Measurements from ENCODE around the gene SPSB2. TPM values are rescaled to one million over a fixed set of nuclear protein-coding genes. Genes with fewer than 3 reads are reported as not detected.
"Not testable (repeated sequence)": the region's sequence is repeated elsewhere in the genome, so short reads cannot be mapped to it uniquely, and the experiment has no call there.

The SPSB2 gene
- total RNA-seq, 3 donors from 2014 or later = 9.0 to 13.4 (median 12.7) TPM

GRCh38 chr12:6890789-6891645 lies 17.9 kb upstream of the SPSB2 start:
- Histone ChIP-seq H3K4me3 (peak overlapping the region; percentile 44 to 69 (median 62)), H3K9me3 (no peaks in the 10 kb centered on the region), H3K27me3 (no peaks in the 10 kb centered on the region), H3K27ac (peak overlapping the region; percentile 93 to 94), H3K4me1 (peaks cover 0 to 3% of the 10 kb centered on the region in 2 donors), H3K36me3 (no peaks in the 10 kb centered on the region)
- DNase-seq (ENCODE audit: low spot score in 2 of 2) = peak; percentile 96 to 98
- peak; percentile 75 to 92 (median 86) for TF ChIP-seq POLR2AphosphoS5 (IDR thresholded peaks at IDR 0.05)
- TF ChIP-seq POLR2A (IDR thresholded peaks at IDR 0.05) = peak; percentile 43
- peak; percentile 69 to 93 (median 74) for TF ChIP-seq CTCF (IDR thresholded peaks at IDR 0.05)
- intact Hi-C loops (cut with DNase I; ENCODE audit: low total_unique reads) = loop anchor here (2.0 kb wide), 1 partner anchor 56 kb away; no protein-coding TSS in a partner anchor

GRCh38 chr12:6889775-6890573 lies 16.9 kb upstream of the SPSB2 start:
- not testable (repeated sequence) for H3K36me3 ChIP-seq; H3K4me3 ChIP-seq; H3K9me3 ChIP-seq; H3K27me3 ChIP-seq; H3K4me1 ChIP-seq; DNase-seq (ENCODE audit: low spot score in 2 of 2)
- peak overlapping the region; percentile 93 to 94 for H3K27ac ChIP-seq
- intact Hi-C loops (cut with DNase I; ENCODE audit: low total_unique reads) = loop anchor here (2.0 kb wide), 1 partner anchor 57 kb away; no protein-coding TSS in a partner anchor

GRCh38 chr12:6888794-6889193 lies 15.7 kb upstream of the SPSB2 start:
- H3K27me3 ChIP-seq; H3K4me3 ChIP-seq; H3K4me1 ChIP-seq; H3K36me3 ChIP-seq; DNase-seq (ENCODE audit: low spot score in 2 of 2); H3K9me3 ChIP-seq; intact Hi-C loops (cut with DNase I; ENCODE audit: low total_unique reads); H3K27ac ChIP-seq: not testable (repeated sequence)

- no peak for TF ChIP-seq POLR2AphosphoS5 (IDR thresholded peaks at IDR 0.05)
- TF ChIP-seq CTCF (IDR thresholded peaks at IDR 0.05) = no peak
- TF ChIP-seq POLR2A (IDR thresholded peaks at IDR 0.05) = no peak
- DNase-seq (ENCODE audit: low spot score in 2 of 2) = no peak
- H3K9me3 ChIP-seq = no peaks in the 10 kb centered on the region
- no peaks in the 10 kb centered on the region for H3K27me3 ChIP-seq
- peaks cover 0 to 3% of the 10 kb centered on the region in 2 donors for H3K4me1 ChIP-seq
- H3K27ac ChIP-seq = no peak overlapping the region
- no peak overlapping the region for H3K4me3 ChIP-seq
- H3K36me3 ChIP-seq = no peaks in the 10 kb centered on the region
- intact Hi-C loops (cut with DNase I; ENCODE audit: low total_unique reads) = no loop called here
Observed at GRCh38 chr12:6888360-6888759, 15.3 kb upstream of the SPSB2 start.

- Histone ChIP-seq H3K36me3 (no peaks in the 10 kb centered on the region), H3K4me3 (no peak overlapping the region), H3K27ac (peak overlapping the region in 1 of 2 donors; percentile 17), H3K4me1 (peaks cover 0 to 3% of the 10 kb centered on the region in 2 donors), H3K9me3 (no peaks in the 10 kb centered on the region), H3K27me3 (no peaks in the 10 kb centered on the region)
- no peak for DNase-seq (ENCODE audit: low spot score in 2 of 2)
- intact Hi-C loops (cut with DNase I; ENCODE audit: low total_unique reads) = no loop called here
- TF ChIP-seq POLR2A (IDR thresholded peaks at IDR 0.05) (no peak), POLR2AphosphoS5 (IDR thresholded peaks at IDR 0.05) (no peak), CTCF (IDR thresholded peaks at IDR 0.05) (no peak)
Observed at GRCh38 chr12:6887460-6887859, 14.4 kb upstream of the SPSB2 start.

GRCh38 chr12:6886206-6886999 lies 13.3 kb upstream of the SPSB2 start:
- DNase-seq (ENCODE audit: low spot score in 2 of 2); H3K36me3 ChIP-seq; H3K9me3 ChIP-seq; H3K4me1 ChIP-seq; H3K27me3 ChIP-seq; intact Hi-C loops (cut with DNase I; ENCODE audit: low total_unique reads); H3K4me3 ChIP-seq; H3K27ac ChIP-seq: not testable (repeated sequence)

Measured in breast epithelium (tissue), 4 donors.